K562 (cell line): ENCODE measurements around the gene PPIL4. TPM values are rescaled to one million over a fixed set of nuclear protein-coding genes. Genes with fewer than 3 reads are reported as not detected.

Source experiments
- ARNT ChIP-seq, 2 experiments: fragments of 450-650 bp; IDR thresholded peaks; 2 replicates each; pipeline ENCODE4 v1.6.1; 2016; ENCODE audit warnings: mild to moderate bottlenecking in 1 of 2
- ATF6 ChIP-seq: sonication (generic); formaldehyde crosslinking; IDR thresholded peaks from 2 replicates; pipeline ENCODE4 v1.4.0; 2020; ENCODE audit warnings: mild to moderate bottlenecking, missing genetic modification reagents
- ATF7 ChIP-seq: fragments of 450-650 bp; IDR thresholded peaks from 2 replicates; pipeline ENCODE4 v1.7.1; 2014; ENCODE audit warnings: mild to moderate bottlenecking, moderate library complexity
- BDP1 ChIP-seq: IDR thresholded peaks from 3 replicates; pipeline ENCODE4 v1.6.1; 2011; ENCODE audit not compliant: insufficient read length, insufficient read depth
- BRD4 ChIP-seq: fragments of 200-600 bp; sonication (generic); IDR thresholded peaks from 2 replicates; pipeline ENCODE4 v1.6.1; 2017; ENCODE audit warnings: inconsistent platforms
- EHMT2 ChIP-seq: fragments of 450-650 bp; IDR thresholded peaks from 2 replicates; pipeline ENCODE4 v1.6.1; 2018; ENCODE audit warnings: antibody characterized with exemption
- HDAC2 ChIP-seq: fragments of 450-650 bp; IDR thresholded peaks from 2 replicates; pipeline ENCODE4 v1.6.1; 2016; ENCODE audit warnings: mild to moderate bottlenecking
- HES1 ChIP-seq: fragments of 450-650 bp; IDR thresholded peaks from 2 replicates; pipeline ENCODE4 v1.6.1; 2016; ENCODE audit warnings: low read depth, mild to moderate bottlenecking, moderate library complexity
- HINFP ChIP-seq: fragments of 450-650 bp; conservative IDR thresholded peaks from 2 replicates; pipeline ENCODE4 v1.6.1; 2016; ENCODE audit warnings: missing genetic modification characterization, low read depth, mild to moderate bottlenecking, control low read depth, missing compliant biosample characterization
- KAT7 ChIP-seq: sonication (generic); formaldehyde crosslinking; IDR thresholded peaks from 2 replicates; pipeline ENCODE4 v1.8.0; 2022; ENCODE audit warnings: missing genetic modification reagents, mild to moderate bottlenecking, borderline replicate concordance
- KDM1A ChIP-seq, 2 experiments: fragments of 450-650 bp; IDR thresholded peaks; 2 replicates each; pipeline ENCODE4 v1.6.1; 2016; ENCODE audit warnings: mild to moderate bottlenecking in 2 of 2
- MAZ ChIP-seq, 2 experiments: fragments of 450-650 bp in 1 of 2; sonication (generic) in 1 of 2; formaldehyde crosslinking; IDR thresholded peaks in 1 of 2; conservative IDR thresholded peaks in 1 of 2; 2 replicates each; pipeline versions ENCODE4 v1.4.0 to v1.5.0; 2020; ENCODE audit warnings: mild to moderate bottlenecking in 1 of 2, missing genetic modification reagents in 1 of 2
- MCM7 ChIP-seq, 2 experiments: fragments of 450-650 bp; IDR thresholded peaks; 2 replicates each; pipeline ENCODE4 v1.6.1; 2016 to 2018
- POLR3A ChIP-seq: IDR thresholded peaks from 2 replicates; pipeline ENCODE4 v1.6.1; 2011; ENCODE audit warnings: borderline replicate concordance, mild to moderate bottlenecking, moderate library complexity; ENCODE audit not compliant: insufficient read length, insufficient read depth; ENCODE audit errors: extremely low read depth
- SAFB2 ChIP-seq: fragments of 200-400 bp; formaldehyde crosslinking; IDR thresholded peaks from 2 replicates; pipeline ENCODE4 v1.6.1; 2018; ENCODE audit warnings: borderline replicate concordance, low read length, low read depth, moderate library complexity; ENCODE audit not compliant: severe bottlenecking
- ZNF212 ChIP-seq: fragments of 450-650 bp; formaldehyde crosslinking; IDR thresholded peaks from 2 replicates; pipeline ENCODE4 v1.4.0; 2020; ENCODE audit warnings: mild to moderate bottlenecking
- ZNF311 ChIP-seq: fragments of 250-450 bp; sonication (Bioruptor Pico); IDR thresholded peaks from 2 replicates; pipeline ENCODE4 v1.4.0; 2020; ENCODE audit warnings: mild to moderate bottlenecking, moderate library complexity
- ZNF592 ChIP-seq: fragments of 450-650 bp; IDR thresholded peaks from 2 replicates; pipeline ENCODE4 v1.6.1; 2017; ENCODE audit warnings: antibody characterized with exemption, mild to moderate bottlenecking
- ZNF695 ChIP-seq: fragments of 450-650 bp; formaldehyde crosslinking; IDR thresholded peaks from 2 replicates; pipeline ENCODE4 v1.4.0; 2020; ENCODE audit warnings: mild to moderate bottlenecking, moderate library complexity
- ZNF699 ChIP-seq: fragments of 250-450 bp; sonication (Bioruptor Pico); IDR thresholded peaks from 2 replicates; pipeline ENCODE4 v1.8.0; 2021; ENCODE audit warnings: mild to moderate bottlenecking, moderate library complexity; ENCODE audit not compliant: insufficient replicate concordance
- polyA plus RNA-seq, 8 experiments: library from polyadenylated mRNA; depleted of rRNA in 4 of 8; stranded (reverse) in 5 of 8; unstranded in 3 of 8; fragments of >200 nt; fragmentation: Nextera tagmentation in 2 of 8; fragmentation: Illumina TruSeq in 1 of 8; extraction: Ambion mirVana in 2 of 8; extraction: Trizol in 1 of 8; gene quantifications; 2 replicates each; pipeline versions ENCODE4 v1.2.1 to v1.2.3, GENCODE V29; 2011 to 2014; ENCODE audit warnings: inconsistent platforms in 1 of 8, missing spikeins in 1 of 8
- total RNA-seq, 7 experiments: library from RNA; depleted of rRNA in 6 of 7; stranded (reverse); fragments of >200 nt in 6 of 7; fragmentation: Illumina TruSeq in 2 of 7; extraction: Trizol in 2 of 7; gene quantifications; 2 replicates each; pipeline versions ENCODE4 v1.2.1 to v1.2.3, GENCODE V29; 2011 to 2021; ENCODE audit warnings: low replicate concordance in 1 of 7

Gene PPIL4
- total and polyA plus RNA-seq, 9 of the 15 experiments (the other 6 are each of a cell fraction or from before 2014, with no cell fraction given) = 14.5 to 55.2 (median 45.9) TPM

GRCh38 chr6:149566410-149567193 is 20.8 kb upstream of the PPIL4 start (continued):
- no peak for TF ChIP-seq HINFP
- TF ChIP-seq ZNF699 = no peak
- no peak for TF ChIP-seq BDP1
- TF ChIP-seq HDAC2 = 0 out of 2 replicates have a peak, but pooled peaks have one; percentile 24
- TF ChIP-seq SAFB2 = no peak
- peak; percentile 94 for TF ChIP-seq ATF6 (CRISPR knock-in tag)
- no peak for TF ChIP-seq ATF7
- 0 out of 2 replicates have a peak, but pooled peaks have one; percentile 43 for TF ChIP-seq ZNF592
- no peak for TF ChIP-seq ARNT (IDR thresholded peaks at IDR 0.05)
- TF ChIP-seq KAT7 (CRISPR knock-in tag) = peak; percentile 93
- no peak for TF ChIP-seq EHMT2
- no peak for TF ChIP-seq HES1
- TF ChIP-seq MCM7 (IDR thresholded peaks at IDR 0.05) = no peak
- TF ChIP-seq BRD4 = peak; percentile 79; the same call in 1 of the 2 replicates
- 0 out of 2 replicates have a peak, but pooled peaks have one; percentile 52 for TF ChIP-seq ZNF695
- peak in 1 of 2 experiments; percentile 16; a peak in 1 of 4 replicates for TF ChIP-seq KDM1A (IDR thresholded peaks at IDR 0.05)
- TF ChIP-seq MAZ (CRISPR knock-in tag; conservative IDR thresholded peaks at IDR 0.05 in 1 of 2, IDR thresholded peaks at IDR 0.05 in 1 of 2) = peak; percentile 21 to 75; a peak in 2 of 4 replicates
- TF ChIP-seq ZNF212 = no peak
- TF ChIP-seq ZNF311 (CRISPR knock-in tag) = no peak
- TF ChIP-seq POLR3A = no peak
